ENCODE results near the gene MEFV.
"Not testable (repeated sequence)": the region's sequence is repeated elsewhere in the genome, so short reads cannot be mapped to it uniquely, and the experiment has no call there.

Gene MEFV

DNA sequence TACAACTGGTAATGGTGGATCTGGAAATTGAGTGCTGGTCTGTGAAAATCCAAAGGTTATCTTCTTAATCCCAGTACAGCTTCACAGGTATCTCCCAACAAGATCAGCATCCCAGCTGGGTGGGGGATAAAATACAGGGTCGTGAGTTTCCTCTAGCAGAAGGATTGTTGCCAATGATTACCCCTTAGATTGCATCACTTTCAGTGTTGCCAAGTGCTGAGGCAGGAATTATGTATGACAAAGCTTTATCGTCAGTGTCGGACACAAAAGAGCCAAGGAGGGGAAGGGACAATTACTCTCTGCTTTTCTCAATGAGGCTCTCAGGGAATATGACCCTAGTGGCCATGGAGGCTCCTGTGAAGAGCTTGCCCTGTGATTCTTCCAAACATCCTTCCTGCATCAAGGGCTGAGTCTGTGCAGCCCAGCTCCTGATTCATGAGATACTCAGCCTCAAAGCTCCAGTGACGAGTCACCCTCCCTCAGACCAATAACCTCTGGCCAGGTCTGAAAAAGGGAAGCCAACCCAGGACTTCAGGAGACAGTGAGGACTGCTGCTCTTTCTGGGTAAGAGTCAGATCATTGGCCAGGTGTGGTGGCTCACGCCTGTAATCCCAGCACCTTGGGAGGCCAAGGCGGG is 53.4 kb downstream of the MEFV start:
- H3K27ac ChIP-seq (ENCODE audit: poor library complexity, severe bottlenecking), result no peak overlapping the region
- ATAC-seq (ENCODE audit: low read depth), result no peak

DNA sequence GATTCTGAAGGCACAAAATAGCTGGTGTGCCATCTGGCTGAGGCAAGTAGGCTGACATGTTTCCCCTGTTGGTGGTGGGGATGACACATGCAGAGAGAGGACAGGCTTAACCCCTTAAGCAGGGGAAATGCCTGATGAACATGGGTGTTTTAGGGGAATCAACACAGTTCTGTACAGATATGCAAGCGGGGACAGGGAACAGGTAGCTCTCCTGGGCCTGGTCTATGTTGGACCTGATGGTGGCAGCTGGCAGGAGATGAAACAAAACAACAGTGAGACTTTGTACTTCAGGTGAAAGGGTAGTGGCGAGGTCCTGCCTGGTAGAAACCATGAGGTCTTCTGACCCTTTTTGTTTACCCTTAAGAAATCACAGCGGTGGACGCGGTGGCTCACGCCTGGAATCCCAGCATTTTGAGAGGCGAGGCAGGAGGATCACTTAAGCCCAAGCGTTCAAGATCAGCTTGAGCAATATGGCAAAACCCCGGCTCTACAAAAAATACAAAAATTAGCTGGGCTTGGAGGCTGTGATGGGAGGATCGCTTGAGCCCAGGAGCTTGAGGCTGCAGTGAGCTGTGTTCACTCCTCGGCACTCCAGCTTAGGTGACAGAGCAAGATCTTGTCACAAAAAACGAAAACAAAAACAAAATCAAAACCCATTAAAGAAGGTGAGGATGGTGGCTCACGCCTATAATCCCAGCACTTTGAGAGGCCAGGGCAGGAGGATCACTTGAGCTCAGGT is 57.9 kb downstream of the MEFV start:
- TF ChIP-seq, protein P1, sequence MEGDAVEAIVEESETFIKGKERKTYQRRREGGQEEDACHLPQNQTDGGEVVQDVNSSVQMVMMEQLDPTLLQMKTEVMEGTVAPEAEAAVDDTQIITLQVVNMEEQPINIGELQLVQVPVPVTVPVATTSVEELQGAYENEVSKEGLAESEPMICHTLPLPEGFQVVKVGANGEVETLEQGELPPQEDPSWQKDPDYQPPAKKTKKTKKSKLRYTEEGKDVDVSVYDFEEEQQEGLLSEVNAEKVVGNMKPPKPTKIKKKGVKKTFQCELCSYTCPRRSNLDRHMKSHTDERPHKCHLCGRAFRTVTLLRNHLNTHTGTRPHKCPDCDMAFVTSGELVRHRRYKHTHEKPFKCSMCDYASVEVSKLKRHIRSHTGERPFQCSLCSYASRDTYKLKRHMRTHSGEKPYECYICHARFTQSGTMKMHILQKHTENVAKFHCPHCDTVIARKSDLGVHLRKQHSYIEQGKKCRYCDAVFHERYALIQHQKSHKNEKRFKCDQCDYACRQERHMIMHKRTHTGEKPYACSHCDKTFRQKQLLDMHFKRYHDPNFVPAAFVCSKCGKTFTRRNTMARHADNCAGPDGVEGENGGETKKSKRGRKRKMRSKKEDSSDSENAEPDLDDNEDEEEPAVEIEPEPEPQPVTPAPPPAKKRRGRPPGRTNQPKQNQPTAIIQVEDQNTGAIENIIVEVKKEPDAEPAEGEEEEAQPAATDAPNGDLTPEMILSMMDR (IDR thresholded peaks at IDR 0.05; ENCODE audit: poor library complexity, severe bottlenecking), result no peak

More for the DNA sequence above, 53.4 kb downstream of the MEFV start:
- Histone ChIP-seq H3K27me3 (ENCODE audit: insufficient read depth, poor library complexity, severe bottlenecking) (no peaks in the 10 kb centered on the region), H3K4me1 (ENCODE audit: insufficient read depth, poor library complexity, severe bottlenecking) (no peaks in the 10 kb centered on the region), H3K9me3 (ENCODE audit: severe bottlenecking) (peaks cover 7% of the 10 kb centered on the region), H3K4me3 (ENCODE audit: severe bottlenecking) (no peak overlapping the region), H3K36me3 (ENCODE audit: low read depth) (no peaks in the 10 kb centered on the region)
- no peak for DNase-seq (ENCODE audit: low spot score)
- TF ChIP-seq, protein P1 (IDR thresholded peaks at IDR 0.05; ENCODE audit: poor library complexity, severe bottlenecking), result no peak

DNA sequence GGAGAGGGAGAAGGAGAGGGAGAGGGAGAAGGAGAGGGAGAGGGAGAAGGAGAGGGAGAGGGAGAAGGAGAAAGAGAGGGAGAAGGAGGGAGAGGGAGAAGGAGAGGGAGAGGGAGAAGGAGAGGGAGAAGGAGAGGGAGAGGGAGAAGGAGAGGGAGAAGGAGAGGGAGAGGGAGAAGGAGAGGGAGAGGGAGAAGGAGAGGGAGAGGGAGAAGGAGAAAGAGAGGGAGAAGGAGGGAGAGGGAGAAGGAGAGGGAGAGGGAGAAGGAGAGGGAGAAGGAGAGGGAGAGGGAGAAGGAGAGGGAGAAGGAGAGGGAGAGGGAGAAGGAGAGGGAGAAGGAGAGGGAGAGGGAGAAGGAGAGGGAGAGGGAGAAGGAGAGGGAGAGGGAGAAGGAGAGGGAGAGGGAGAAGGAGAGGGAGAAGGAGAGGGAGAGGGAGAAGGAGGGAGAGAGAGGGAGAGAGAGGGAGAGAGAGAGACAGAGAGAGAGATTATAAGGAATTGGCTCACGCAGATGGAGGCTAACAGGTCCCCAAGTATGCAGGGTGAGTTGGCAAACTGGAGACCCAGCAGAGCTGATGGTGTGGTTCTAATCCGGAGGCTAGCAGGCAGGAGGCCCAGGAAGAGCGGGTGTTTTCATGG is 58.6 kb downstream of the MEFV start:
- H3K4me3 ChIP-seq (ENCODE audit: severe bottlenecking); ATAC-seq (ENCODE audit: low read depth); H3K27ac ChIP-seq (ENCODE audit: poor library complexity, severe bottlenecking); DNase-seq (ENCODE audit: low spot score); H3K27me3 ChIP-seq (ENCODE audit: insufficient read depth, poor library complexity, severe bottlenecking); H3K4me1 ChIP-seq (ENCODE audit: insufficient read depth, poor library complexity, severe bottlenecking); H3K36me3 ChIP-seq (ENCODE audit: low read depth); H3K9me3 ChIP-seq (ENCODE audit: severe bottlenecking): not testable (repeated sequence)

More for the DNA sequence above, 57.9 kb downstream of the MEFV start:
- no peaks in the 10 kb centered on the region for H3K36me3 ChIP-seq (ENCODE audit: low read depth)
- ATAC-seq (ENCODE audit: low read depth) (peak; percentile 17; the same call in 1 of the 3 replicates), DNase-seq (ENCODE audit: low spot score) (no peak)
- H3K27me3 ChIP-seq (ENCODE audit: insufficient read depth, poor library complexity, severe bottlenecking), result no peaks in the 10 kb centered on the region
- no peak overlapping the region for H3K4me3 ChIP-seq (ENCODE audit: severe bottlenecking)
- H3K27ac ChIP-seq (ENCODE audit: poor library complexity, severe bottlenecking), result no peak overlapping the region
- H3K9me3 ChIP-seq (ENCODE audit: severe bottlenecking), result no peaks in the 10 kb centered on the region
- no peaks in the 10 kb centered on the region for H3K4me1 ChIP-seq (ENCODE audit: insufficient read depth, poor library complexity, severe bottlenecking)

DNA sequence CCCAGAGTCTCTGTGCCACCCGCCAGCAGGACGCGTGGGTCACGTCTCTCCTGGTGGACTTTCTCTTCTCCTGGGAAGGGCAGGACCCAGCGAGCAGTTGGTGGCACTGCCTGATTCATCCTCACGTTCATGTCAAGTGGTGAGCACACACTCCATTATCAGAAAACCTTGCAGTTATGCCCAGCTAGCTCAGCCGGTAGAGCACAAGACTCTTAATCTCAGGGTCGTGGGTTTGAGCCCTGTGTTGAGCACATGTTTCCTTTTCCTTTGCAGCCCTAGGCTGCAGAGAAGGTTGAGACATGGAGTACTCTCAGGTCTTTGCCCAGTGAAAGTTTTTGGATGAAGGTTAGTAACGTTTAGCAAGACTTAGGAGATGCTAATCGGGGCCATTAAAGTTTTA is 60.5 kb downstream of the MEFV start:
- Histone ChIP-seq H3K27ac (ENCODE audit: poor library complexity, severe bottlenecking) (no peak overlapping the region), H3K36me3 (ENCODE audit: low read depth) (no peaks in the 10 kb centered on the region), H3K9me3 (ENCODE audit: severe bottlenecking) (no peaks in the 10 kb centered on the region), H3K27me3 (ENCODE audit: insufficient read depth, poor library complexity, severe bottlenecking) (no peaks in the 10 kb centered on the region), H3K4me1 (ENCODE audit: insufficient read depth, poor library complexity, severe bottlenecking) (no peaks in the 10 kb centered on the region), H3K4me3 (ENCODE audit: severe bottlenecking) (no peak overlapping the region)
- TF ChIP-seq, protein P1 (IDR thresholded peaks at IDR 0.05; ENCODE audit: poor library complexity, severe bottlenecking), result no peak
- ATAC-seq (ENCODE audit: low read depth) (no peak), DNase-seq (ENCODE audit: low spot score) (no peak)

DNA sequence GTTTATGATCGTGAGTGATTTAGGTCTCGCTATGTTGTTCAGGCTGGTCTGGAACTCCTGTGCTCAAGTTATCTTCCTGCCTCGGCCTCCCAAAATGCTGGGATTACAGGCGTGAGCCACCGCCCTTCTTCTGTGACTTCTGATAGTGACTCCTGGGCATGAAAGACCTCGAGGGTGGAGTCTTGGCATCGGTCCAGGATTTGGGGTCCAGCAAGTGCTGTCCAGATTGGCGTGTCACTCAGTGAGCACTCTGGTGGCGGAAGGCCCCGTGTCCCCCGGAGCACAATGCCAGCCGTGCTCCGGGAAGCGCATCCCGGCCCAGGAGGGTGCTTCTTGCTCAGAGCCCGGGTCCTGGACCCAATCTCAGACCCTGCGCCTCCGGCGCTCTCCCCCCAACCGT is 61.6 kb downstream of the MEFV start:
- no peaks in the 10 kb centered on the region for H3K36me3 ChIP-seq (ENCODE audit: low read depth)
- ATAC-seq (ENCODE audit: low read depth), result no peak
- TF ChIP-seq, protein P1 (IDR thresholded peaks at IDR 0.05; ENCODE audit: poor library complexity, severe bottlenecking), result no peak
- H3K27me3 ChIP-seq (ENCODE audit: insufficient read depth, poor library complexity, severe bottlenecking), result no peaks in the 10 kb centered on the region
- DNase-seq (ENCODE audit: low spot score), result no peak
- no peak overlapping the region for H3K27ac ChIP-seq (ENCODE audit: poor library complexity, severe bottlenecking)
- H3K9me3 ChIP-seq (ENCODE audit: severe bottlenecking), result no peaks in the 10 kb centered on the region
- H3K4me3 ChIP-seq (ENCODE audit: severe bottlenecking), result no peak overlapping the region
- no peaks in the 10 kb centered on the region for H3K4me1 ChIP-seq (ENCODE audit: insufficient read depth, poor library complexity, severe bottlenecking)

All from RWPE2 (cell line).